Vagina (tissue), 2 donors: ENCODE measurements around the gene CCDC33. TPM values are rescaled to one million over a fixed set of nuclear protein-coding genes. Genes with fewer than 3 reads are reported as not detected.
A peak's percentile ranks its signal among the peaks of the same experiment; 100 is the strongest.

ENCODE experiments used
- DNase-seq, 2 donors: peaks; one replicate each; pipeline ENCODE4 v3.0.0-alpha.2; 2017; ENCODE audit errors: extremely low spot score in 2 of 2
- H3K27ac ChIP-seq: fragments of 200-600 bp; sonication (generic); one replicate; pipeline ENCODE4 v1.5.1; 2019
- H3K27me3 ChIP-seq: fragments of 200-600 bp; sonication (generic); one replicate; pipeline ENCODE4 v1.5.1; 2019
- H3K36me3 ChIP-seq, 2 donors: fragments of 200-600 bp; sonication (generic); one replicate each; pipeline ENCODE4 v1.5.1; 2017 to 2019
- H3K4me1 ChIP-seq: fragments of 200-600 bp; sonication (generic); one replicate; pipeline ENCODE4 v1.5.1; 2019
- H3K4me3 ChIP-seq, 2 donors: fragments of 200-600 bp; sonication (generic); 1 replicate in 1 of 2; 2 replicates in 1 of 2; pipeline ENCODE4 v1.5.1; 2016 to 2019
- H3K9me3 ChIP-seq: fragments of 200-600 bp; sonication (generic); one replicate; pipeline ENCODE4 v1.5.1; 2019
- CTCF ChIP-seq, 3 experiments: fragments of 450-650 bp in 2 of 3; fragments of 200-600 bp in 1 of 3; sonication (generic) in 1 of 3; IDR thresholded peaks; one replicate each; pipeline ENCODE4 v1.5.1; 2017 to 2019; ENCODE audit warnings: antibody characterized with exemption in 3 of 3, mild to moderate bottlenecking in 2 of 3, moderate library complexity in 2 of 3
- POLR2A ChIP-seq, 2 donors: fragments of 450-650 bp; IDR thresholded peaks; one replicate each; pipeline ENCODE4 v1.6.1; 2017; ENCODE audit warnings: antibody characterized with exemption in 2 of 2, mild to moderate bottlenecking in 2 of 2, moderate library complexity in 2 of 2
- POLR2AphosphoS5 ChIP-seq, 2 donors: sonication (generic); formaldehyde crosslinking; IDR thresholded peaks; one replicate each; pipeline ENCODE4 v1.9.0; 2017; ENCODE audit warnings: antibody characterized with exemption in 2 of 2, mild to moderate bottlenecking in 2 of 2, low read depth in 1 of 2; ENCODE audit not compliant: insufficient read depth in 1 of 2
- intact Hi-C: fragments of 100-400 bp; cut with DNase I; formaldehyde crosslinking; loops from one replicate; pipeline ENCODE4 v1.15.1; 2023
- total RNA-seq: library from RNA; depleted of rRNA; stranded (reverse); fragments of >200 nt; gene quantifications from one replicate; pipeline ENCODE4 v1.2.3, GENCODE V29; 2016

Gene CCDC33
- total RNA-seq, 1 donor from 2014 or later = not detected

GRCh38 chr15:74295800-74296199 is 59.7 kb downstream of the CCDC33 start:
- Histone ChIP-seq H3K9me3 (no peaks in the 10 kb centered on the region), H3K4me1 (no peaks in the 10 kb centered on the region), H3K27me3 (no peaks in the 10 kb centered on the region), H3K4me3 (no peak overlapping the region), H3K27ac (no peak overlapping the region), H3K36me3 (no peaks in the 10 kb centered on the region)
- DNase-seq = no peak
- TF ChIP-seq CTCF (IDR thresholded peaks at IDR 0.05) = no peak
- no peak for TF ChIP-seq POLR2AphosphoS5 (IDR thresholded peaks at IDR 0.05; ENCODE audit: insufficient read depth in 1 of 2, low read depth in 1 of 2)
- TF ChIP-seq POLR2A (IDR thresholded peaks at IDR 0.05) = no peak
- intact Hi-C loops = no loop called here

- DNase-seq = no peak
- no peaks in the 10 kb centered on the region for H3K4me1 ChIP-seq
- TF ChIP-seq CTCF (IDR thresholded peaks at IDR 0.05) (no peak), POLR2AphosphoS5 (IDR thresholded peaks at IDR 0.05; ENCODE audit: insufficient read depth in 1 of 2, low read depth in 1 of 2) (no peak)
- no peaks in the 10 kb centered on the region for H3K9me3 ChIP-seq
- H3K27ac ChIP-seq = no peak overlapping the region
- no peak overlapping the region for H3K4me3 ChIP-seq
- no peaks in the 10 kb centered on the region for H3K27me3 ChIP-seq
- H3K36me3 ChIP-seq = no peaks in the 10 kb centered on the region
- intact Hi-C loops = no loop called here
Measured at GRCh38 chr15:74297887-74298286, 61.8 kb downstream of the CCDC33 start.

GRCh38 chr15:74300057-74300795 is 64.1 kb downstream of the CCDC33 start:
- no peaks in the 10 kb centered on the region for H3K4me1 ChIP-seq
- no peaks in the 10 kb centered on the region for H3K9me3 ChIP-seq
- no peaks in the 10 kb centered on the region for H3K36me3 ChIP-seq
- intact Hi-C loops = no loop called here
- H3K4me3 ChIP-seq = no peak overlapping the region
- no peak for DNase-seq
- no peak overlapping the region for H3K27ac ChIP-seq
- no peak for TF ChIP-seq POLR2AphosphoS5 (IDR thresholded peaks at IDR 0.05; ENCODE audit: insufficient read depth in 1 of 2, low read depth in 1 of 2)
- no peak for TF ChIP-seq POLR2A (IDR thresholded peaks at IDR 0.05)
- no peaks in the 10 kb centered on the region for H3K27me3 ChIP-seq

- H3K27me3 ChIP-seq = no peaks in the 10 kb centered on the region
- no peaks in the 10 kb centered on the region for H3K9me3 ChIP-seq
- no peaks in the 10 kb centered on the region for H3K36me3 ChIP-seq
- H3K4me3 ChIP-seq = no peak overlapping the region
- intact Hi-C loops = no loop called here
- TF ChIP-seq CTCF (IDR thresholded peaks at IDR 0.05) = no peak
- TF ChIP-seq POLR2AphosphoS5 (IDR thresholded peaks at IDR 0.05; ENCODE audit: insufficient read depth in 1 of 2, low read depth in 1 of 2) = no peak
- TF ChIP-seq POLR2A (IDR thresholded peaks at IDR 0.05) = no peak
- no peak for DNase-seq
- H3K27ac ChIP-seq = no peak overlapping the region
- no peaks in the 10 kb centered on the region for H3K4me1 ChIP-seq
Measured at GRCh38 chr15:74301583-74302361, 65.6 kb downstream of the CCDC33 start.

GRCh38 chr15:74302821-74303359 is 66.8 kb downstream of the CCDC33 start:
- no peaks in the 10 kb centered on the region for H3K9me3 ChIP-seq
- H3K27me3 ChIP-seq = no peaks in the 10 kb centered on the region

More at GRCh38 chr15:74302821-74303359, 66.8 kb downstream of the CCDC33 start:
- Histone ChIP-seq H3K4me1 (no peaks in the 10 kb centered on the region), H3K4me3 (no peak overlapping the region), H3K36me3 (no peaks in the 10 kb centered on the region), H3K27ac (no peak overlapping the region)
- no peak for DNase-seq
- TF ChIP-seq POLR2AphosphoS5 (IDR thresholded peaks at IDR 0.05; ENCODE audit: insufficient read depth in 1 of 2, low read depth in 1 of 2) = no peak
- TF ChIP-seq CTCF (IDR thresholded peaks at IDR 0.05) = peak in 2 of 3 experiments; percentile 40 to 55
- no peak for TF ChIP-seq POLR2A (IDR thresholded peaks at IDR 0.05)
- intact Hi-C loops = no loop called here
